Hematopoietic multipotent progenitor cell treated with erythropoietin and hydrocortisone succinate and interleukin-3 and kit ligand, for 4 days (in vitro differentiated cells): Measurements from ENCODE around the gene CASP10.

Experiments
- DNase-seq: peaks from one replicate; pipeline ENCODE4 v3.0.0-alpha.2; 2015

CASP10 gene

DNA sequence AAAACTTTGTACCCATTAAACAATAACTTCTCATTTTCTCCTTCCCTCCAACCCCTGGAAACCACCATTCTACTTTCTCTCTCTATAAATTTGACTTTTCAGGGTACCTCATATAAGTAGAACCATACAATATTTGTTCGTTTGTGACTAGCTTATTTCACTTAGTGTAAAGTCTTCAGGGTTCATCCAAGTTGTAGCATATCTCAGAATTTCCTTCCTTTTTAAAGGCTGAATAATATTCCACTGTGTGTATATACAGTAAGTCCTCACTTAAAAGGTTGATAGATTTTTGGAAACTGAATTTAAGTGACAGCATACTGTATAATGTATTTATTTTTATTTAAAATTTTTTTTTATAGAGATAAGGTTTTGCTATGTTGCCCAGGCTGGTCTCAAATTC is 13.9 kb downstream of the CASP10 start:
- DNase-seq, result no peak

DNA sequence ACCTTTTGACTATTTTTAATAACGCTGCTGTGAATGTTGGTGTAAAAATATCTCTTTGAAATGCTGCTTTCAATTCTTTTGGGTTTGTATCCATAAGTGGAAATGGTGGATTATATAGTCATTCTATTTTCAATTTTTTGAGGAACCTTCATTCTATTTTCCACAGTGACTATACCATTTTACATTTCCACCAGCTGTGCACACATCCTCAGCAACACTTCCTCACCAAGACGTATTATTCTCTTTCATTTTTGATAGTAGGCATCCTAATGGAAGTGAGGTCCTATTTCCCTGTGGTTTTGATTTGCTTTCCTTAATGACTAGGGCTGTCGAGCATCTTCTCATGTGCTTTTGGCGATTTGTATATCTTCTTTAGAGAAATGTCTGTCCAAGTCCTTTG is 14.8 kb downstream of the CASP10 start:
- DNase-seq, result no peak

DNA sequence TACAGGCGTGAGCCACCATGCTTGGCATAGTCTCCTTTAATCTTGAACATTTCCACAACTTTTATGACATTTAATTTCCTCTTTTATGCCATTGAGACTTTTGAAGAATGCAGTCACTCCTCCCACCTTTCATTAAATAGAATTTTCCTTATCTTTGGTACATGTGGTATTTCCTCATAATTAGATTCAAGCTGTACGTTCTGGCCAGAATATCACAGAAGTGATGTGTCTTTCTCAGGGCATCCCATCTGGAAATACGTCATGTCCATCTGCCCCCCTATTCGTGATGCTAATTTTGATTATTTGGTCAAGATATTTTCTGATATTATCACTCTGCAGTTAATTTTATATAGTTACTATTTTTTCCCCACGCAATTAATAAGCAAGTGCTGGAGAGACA is 16.9 kb downstream of the CASP10 start:
- no peak for DNase-seq

DNA sequence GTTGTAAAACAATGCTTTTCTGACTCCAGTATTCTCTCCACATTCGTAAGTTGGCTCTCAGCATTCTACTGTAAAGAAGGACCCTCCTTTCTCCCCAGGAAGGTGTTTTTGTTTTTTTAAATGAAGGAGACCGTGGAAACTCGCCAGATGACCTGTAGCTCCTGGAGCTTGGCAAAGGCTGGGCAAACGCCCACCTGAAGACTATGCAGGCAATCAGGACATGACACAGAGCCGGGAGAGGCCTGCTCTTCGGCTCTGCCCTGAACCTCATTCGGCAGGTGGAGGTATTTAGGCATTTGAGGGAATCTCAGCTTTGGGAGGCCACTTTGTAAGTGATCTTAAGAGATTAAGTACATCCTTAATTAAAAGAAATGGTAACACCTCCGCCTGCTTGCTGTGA is 17.4 kb downstream of the CASP10 start:
- DNase-seq, result no peak

DNA sequence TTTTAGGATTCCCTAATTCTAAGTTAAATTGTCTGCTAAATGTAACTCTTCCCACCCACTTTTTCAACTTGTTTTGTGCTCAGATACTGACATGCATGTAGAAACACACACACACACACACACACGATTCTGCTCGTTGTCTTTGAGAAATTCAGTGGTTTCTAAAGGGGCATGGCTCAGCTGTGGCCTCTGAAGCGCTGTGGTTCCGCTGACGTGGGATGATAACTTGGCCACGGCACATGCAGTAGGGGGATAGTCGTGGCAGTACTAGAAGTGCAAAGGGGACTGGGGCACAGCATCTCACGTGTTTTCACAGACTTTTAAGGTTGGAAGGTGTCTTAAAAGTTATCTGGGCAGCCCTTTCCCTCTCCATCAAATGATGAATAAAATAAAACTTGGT is 18.4 kb downstream of the CASP10 start:
- no peak for DNase-seq

DNA sequence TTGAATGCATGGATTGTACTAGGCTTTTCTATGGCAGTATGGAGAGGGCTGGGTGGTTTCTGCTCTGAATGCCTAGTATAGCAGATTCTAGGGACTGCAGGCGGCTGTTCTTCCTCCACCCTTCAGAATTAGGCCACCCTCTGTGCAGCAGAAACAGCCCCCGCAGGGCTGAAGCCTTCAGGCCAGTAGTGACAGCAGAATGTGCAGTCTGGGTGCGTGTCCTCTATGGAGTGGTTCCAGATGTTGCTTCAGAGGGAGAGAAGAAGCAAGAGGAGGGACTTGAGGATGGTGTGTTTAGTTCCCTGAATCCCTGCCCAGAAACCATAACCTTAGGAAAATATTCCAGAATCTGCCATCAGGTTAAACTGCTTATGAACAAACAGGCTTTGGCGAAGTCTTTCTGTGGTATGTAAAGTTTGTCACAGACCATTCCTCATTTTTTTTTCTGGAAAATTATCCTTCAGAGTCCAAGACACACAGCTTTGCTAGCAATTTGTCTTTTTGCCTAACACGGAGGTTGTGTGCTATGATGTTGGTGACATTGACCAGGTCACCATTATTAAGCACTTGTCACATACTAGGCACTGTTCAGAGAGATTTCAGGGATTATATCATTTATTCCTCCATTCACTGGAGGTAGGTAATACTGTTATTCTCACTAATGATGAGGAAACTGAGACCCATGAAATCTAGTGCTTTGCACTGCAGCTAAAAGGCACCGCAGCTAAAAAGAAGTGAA is 21.1 kb downstream of the CASP10 start:
- no peak for DNase-seq

DNA sequence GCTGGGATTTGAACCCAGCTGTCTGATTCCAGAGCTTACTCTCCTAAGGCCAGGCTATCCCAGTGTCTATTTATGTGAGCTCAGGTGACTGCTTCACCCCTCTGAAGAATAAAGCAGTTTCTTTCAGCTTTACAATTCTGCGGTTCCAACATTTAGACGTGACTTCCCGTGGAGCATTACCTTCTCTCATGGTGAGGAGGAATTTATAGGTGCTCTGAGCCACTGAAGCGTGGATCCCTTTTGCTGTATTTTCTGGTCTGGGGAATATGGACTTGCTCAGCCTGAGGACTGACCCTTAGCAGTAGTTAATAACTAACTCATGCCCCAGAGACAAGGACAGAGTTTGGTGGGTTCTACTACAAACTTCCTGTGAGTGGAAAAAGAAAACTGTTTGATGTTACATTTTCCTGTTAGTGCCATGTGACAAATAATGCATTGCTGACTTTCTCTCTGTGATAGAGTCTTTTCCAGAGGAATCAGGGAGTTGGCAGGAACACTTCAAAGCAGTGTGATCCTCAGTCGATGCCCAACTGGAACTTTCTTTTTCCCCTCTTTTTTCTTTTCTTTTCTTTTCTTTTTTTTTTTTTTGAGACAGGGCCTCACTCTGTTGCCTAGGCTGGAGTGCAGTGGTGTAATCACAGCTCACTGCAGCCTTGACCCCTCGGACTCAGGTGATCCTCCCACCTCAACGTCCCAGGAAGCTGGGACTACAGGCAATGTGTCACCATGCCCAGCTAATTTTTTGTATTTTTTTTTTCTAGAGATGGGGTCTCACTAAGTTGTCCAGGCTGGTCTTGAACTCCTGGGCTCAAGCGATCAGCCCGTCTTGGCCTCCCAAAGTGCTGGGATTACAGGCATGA is 21.9 kb downstream of the CASP10 start:
- DNase-seq, result no peak

DNA sequence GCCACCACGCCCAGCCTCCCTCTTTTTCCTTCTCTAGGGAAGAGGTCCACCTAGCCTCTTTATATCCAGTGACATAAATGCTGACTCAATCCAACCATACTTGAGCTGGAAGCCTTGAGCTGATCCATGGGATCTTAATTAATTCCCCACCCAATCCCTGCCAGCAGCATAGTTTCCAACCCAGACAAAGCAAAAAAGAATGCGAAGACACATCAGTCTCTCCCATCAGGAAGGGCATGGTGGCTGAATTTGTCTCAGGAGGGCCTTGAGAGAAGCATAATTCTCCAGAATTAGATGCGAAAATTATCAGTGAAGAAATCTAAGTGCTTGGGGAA is 22.5 kb downstream of the CASP10 start:
- no peak for DNase-seq

DNA sequence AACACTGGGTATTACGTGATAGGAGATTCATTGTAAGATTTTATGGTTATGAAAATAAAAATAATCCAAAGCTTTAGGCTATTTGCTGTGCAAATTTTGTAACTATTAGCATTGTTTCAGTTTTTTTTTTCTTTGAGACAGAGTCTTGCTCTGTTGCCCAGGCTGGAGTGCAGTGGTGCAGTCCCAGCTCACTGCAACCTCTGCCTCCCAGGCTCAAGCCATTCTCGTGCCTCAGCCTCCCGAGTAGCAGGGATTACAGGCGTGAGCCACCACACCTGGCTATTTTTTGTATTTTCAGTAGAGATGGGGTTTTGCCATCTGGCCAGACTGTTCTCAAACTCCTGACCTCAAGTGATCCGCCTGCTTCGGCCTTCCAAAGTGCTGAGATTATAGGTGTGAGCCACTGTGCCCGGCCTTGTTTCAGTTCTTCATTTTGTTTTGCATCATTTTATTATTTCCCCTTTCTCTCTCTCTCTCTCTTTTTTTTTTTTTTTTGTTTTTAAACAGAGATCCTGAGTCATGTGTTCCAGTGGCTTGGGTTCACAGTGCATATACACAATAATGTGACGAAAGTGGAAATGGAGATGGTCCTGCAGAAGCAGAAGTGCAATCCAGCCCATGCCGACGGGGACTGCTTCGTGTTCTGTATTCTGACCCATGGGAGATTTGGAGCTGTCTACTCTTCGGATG is 25.8 kb downstream of the CASP10 start:
- no peak for DNase-seq

DNA sequence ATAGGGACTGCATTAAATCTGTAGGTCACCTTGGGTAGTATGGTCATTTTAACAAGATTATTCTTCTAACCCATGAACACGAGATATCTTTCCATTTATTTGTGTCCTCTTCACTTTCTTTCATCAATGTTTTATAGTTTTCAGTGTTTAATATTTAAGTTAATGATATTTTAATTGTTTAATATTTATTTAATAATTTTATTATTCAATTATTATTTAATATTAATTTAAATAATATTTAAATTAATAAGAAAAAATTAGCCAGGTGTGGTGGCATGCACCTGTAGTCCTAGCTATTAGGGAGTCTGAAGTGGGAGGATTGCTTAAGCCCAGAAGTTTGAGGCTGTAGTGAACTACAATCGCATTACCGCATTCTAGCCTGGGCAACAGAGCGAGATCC is 33.0 kb downstream of the CASP10 start:
- no peak for DNase-seq

DNA sequence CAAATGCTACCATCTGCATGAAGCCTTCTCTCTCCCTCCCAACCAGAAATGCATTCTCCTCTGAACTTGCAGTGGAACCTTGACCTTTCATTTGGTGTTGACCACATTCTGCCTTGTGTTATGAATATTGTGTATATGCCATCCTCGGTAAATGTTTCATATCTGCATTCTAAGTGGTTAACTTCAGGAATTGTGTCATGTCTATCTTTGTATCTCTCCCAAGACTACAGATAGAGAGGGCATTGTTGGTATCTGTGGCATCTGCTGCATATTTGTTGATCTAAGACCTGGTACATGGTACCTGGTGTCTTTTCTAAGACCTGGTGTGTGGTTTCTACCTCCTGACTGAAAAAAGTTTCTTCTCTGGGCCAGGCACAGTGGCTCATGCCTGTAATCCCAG is 34.0 kb downstream of the CASP10 start:
- DNase-seq, result no peak

DNA sequence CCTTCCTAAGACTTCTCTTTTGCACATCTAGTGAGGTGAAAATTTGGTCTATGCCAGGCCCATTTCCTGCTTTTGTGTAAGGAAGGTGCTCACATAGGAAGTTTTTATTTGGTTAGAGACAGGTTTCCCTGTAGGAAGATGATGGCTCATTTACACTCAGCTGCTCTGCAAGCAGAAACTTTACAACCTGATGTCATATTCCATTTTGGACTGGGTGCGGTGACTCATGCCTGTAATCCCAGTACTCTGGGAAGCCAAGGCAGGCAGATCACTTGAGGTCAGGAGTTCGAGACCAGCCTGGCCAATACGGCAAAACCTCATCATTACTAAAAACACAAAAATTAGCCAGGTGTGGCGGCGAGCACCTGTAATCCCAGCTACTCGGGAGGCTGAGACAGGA is 35.8 kb downstream of the CASP10 start:
- DNase-seq, result no peak

DNA sequence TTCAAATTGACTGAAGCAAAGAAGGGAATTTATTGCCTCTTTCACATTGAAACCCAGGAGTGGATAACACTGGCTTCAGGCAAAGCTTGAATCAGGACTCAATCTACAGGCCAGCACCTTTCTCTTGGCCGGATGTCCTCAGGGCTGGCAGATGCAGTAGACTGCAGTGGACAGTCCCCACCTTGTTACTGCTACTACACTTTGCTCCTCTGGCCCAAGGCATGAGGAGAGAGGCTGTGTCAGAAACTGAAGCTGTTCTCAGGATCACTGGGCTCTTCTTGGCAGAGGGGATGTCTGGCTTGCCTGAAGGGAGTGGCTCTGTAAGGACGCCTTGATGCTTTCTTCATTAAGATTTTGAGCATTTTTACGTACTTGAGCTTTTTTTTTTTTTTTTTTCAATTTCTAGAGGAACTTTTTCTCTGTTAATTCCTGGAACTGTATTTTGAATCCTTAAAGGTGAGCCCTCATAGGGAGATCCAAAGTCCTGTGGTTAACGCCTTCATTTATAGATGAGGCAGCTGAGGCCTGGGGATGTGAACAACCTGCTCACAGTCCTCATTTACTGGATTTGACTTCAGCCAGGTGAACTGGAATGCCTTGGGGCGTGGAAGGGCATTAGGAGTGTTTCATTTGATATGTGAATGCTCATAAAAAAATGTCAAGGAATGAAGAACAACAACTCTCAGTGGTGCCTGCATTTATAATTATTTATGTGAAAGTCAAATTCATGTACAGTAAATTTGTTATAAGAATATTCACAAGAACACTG is 36.6 kb downstream of the CASP10 start:
- DNase-seq, result no peak

DNA sequence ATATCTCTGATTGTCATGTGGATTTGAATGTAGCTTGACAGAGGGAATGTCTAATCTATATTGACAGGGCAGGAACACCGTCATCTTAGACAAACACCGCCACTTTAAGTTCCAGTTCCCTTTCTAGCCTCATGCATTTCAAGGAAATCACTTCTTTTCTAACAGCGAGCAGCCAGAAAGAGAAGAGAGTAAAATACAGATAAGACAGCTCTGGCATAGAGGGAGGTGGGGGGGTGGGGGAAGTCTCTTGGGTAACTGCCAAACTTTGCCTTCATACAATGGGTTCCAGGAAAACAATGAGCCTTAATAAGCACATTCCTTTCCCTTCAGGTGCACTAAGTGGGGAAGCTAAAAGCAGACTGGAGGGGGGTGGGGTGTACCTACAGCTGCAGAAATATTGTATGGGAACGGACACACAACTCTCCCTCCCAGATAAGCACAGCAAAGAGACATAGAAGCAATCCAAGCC is 37.2 kb downstream of the CASP10 start:
- peak; percentile 91 for DNase-seq

DNA sequence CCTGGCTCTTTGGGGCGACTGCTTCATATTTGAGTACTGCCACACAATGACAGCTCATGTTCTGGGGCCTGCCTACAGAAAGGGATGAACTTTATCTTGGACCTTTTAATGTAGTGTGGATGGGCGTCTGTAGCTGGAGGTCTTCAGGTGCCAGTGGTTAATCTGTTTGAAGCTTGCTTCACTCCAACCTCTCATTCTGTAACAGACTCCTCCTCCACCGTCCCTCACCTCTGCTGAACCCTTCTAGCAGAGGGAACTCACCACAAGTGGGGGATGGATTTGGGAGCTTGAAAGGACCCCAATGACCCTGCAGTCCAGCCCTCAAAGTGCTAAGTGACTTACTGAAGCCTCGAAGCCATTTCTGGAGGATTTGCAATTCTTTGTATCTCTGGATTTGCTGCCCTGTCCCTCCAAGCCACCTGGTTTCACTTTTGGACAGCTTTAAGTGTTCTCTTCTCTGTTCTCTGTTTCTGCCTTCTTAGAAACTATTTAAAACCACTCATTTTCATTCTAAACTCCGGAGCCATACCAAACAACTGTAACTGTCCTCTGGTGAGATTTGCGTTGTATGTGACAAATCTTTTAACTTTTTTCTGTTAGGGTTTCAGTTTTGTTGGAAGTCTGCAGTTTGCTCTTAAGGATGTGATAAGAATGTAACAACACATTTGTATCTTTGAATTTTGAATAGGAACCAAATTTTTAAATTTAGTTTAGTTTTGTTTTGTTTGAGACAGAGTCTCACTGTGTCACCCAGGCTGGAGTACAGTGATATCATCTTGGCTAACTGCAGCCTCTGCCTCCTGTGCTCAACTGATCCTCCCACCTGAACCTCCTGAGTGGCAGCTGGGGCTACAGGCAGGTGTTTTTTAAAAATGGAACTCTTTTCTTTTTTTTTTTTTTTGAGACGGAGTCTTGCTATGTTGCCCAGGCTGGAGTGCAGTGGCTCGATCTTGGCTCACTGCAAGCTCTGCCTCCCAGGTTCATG is 40.4 kb downstream of the CASP10 start:
- no peak for DNase-seq

DNA sequence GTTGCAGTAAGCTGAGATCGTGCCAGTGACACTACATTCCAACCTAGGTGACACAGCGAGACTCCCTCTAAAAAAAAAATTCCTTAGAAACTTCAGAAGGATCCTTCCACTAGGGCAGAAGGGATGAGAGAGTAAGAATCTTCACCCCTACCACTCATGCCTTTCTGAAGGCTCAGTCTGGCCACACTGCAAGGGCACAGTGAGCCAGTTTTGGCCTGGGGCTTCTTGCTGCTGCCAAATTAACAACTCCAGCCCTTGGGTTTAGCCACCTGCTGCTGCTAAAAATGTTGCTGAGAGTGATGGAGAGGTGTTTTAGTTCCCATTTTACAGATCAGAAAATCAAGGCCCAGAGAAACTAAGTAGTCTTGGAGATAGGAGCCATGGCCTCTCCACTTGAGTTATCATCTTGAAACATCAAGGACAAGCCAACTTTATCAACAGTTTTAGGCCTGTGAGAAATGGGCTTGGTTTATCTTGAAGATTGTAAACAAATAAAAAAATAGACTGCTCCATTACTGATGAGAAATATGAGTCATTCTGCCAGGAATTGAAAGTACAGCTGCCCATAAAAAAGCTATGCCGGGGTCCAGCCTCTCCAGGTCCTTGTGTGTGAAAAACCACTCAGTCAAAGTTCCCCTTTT is 45.5 kb downstream of the CASP10 start:
- DNase-seq, result peak; percentile 47

DNA sequence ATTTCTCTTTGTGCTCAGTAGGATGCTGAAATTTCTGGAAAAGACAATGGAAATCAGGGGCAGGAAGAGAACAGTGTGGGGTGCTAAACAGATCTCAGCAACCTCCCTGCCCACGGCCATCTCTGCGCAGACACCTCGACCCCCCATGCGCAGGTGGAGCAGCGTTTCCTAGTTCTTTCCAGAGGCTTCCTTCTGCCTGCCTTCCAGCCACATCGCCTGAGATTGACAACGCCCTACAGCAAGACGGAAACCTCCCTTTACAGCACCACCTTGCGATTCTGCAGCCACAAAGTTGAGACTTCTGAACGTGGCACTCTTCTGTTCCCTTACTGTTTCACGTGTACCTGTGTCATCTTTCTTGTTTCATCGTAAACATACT is 46.0 kb downstream of the CASP10 start:
- peak; percentile 51 for DNase-seq

DNA sequence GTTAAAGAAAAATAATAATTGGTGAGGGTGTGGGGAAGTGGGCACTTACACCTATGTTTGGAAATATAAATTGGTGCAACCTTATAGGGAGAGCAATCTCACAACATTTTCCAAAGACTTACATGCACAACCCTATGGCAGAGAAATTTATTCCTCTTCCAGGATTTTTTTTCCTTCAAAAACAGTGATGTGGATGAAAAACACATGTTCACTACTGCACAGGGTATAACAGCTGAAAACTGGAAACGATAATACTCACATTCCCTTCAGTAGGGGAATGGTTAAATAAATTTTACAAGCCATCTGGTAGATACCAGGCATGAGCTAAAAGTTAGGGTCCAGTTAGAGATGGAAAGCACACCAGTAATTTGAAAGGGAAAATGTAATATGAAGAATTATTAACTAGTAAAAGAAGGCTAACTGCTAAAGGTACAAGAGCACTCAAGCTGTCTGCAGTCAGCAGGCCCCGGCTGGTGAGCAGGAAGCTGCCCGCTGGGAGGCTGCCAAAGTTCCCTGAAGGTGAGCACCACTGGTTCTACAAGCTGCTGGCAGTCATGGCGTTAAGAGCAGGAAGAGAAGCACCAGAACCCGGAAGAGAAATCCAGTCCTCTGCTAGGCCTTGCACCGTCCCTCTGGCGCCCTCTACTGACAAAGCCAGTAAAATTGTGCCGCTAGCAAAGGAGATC is 49.0 kb downstream of the CASP10 start:
- peak; percentile 98 for DNase-seq

DNA sequence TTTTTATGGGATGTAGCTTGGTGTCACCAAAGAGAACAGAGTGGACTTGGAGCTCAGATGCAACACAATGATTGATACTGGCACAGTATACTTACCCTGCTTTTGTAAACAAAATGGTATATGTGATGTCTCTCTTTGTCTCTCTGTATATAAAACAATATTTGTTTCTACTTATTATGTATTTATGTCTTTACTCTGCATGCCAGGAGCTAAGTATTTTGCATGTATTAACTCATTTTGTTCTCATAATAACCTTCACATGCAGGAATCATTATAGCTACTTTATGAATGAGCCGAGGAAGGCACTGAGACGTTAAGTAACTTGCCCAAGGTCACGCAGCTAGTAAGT is 49.5 kb downstream of the CASP10 start:
- no peak for DNase-seq

DNA sequence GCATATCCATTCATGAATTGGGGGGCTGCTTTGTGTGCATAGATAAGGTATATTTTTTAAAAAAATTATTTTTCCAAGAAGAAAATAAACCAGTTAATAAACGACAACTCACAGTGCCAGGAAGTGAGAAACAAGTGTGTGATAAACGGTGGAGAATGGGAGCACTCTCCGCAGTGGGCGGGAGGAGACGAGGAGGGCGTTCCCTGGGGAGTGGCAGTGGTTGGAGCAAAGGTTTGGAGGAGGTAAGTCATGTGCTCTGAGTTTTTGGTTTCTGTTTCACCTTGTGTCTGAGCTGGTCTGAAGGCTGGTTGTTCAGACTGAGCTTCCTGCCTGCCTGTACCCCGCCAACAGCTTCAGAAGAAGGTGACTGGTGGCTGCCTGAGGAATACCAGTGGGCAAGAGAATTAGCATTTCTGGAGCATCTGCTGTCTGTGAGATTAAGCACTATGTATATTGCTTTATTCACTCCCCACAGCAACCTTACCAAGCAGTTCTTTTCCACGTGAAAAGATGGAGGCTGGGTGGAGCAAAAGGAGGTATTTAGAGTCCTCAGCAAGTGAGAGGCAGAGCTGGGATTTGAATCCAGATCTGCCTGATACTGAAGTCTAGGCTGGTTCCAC is 50.4 kb downstream of the CASP10 start:
- DNase-seq, result peak; percentile 97
